Left lung (tissue), 10 donors: ENCODE measurements around the gene UBQLN1. TPM values are rescaled to one million over a fixed set of nuclear protein-coding genes. Genes with fewer than 3 reads are reported as not detected.

Experiments
- ATAC-seq: fragments of 200-7000 bp; cut with Tn5 transposase; one replicate; pipeline ENCODE4 v1.9.1; 2020; ENCODE audit warnings: moderate library complexity
- DNase-seq, 4 donors: peaks; one replicate each; pipeline ENCODE4 v3.0.0-alpha.2; 2013 to 2020
- H3K27ac ChIP-seq, 2 donors: fragments of 200-600 bp; sonication (generic) in 1 of 2; one replicate each; pipeline versions ENCODE4 v1.5.0 to v1.8.0; 2020 to 2021
- H3K27me3 ChIP-seq, 2 donors: fragments of 200-600 bp; sonication (generic) in 1 of 2; one replicate each; pipeline versions ENCODE4 v1.5.0 to v1.8.0; 2020 to 2021
- H3K36me3 ChIP-seq, 2 donors: fragments of 200-600 bp; sonication (generic) in 1 of 2; one replicate each; pipeline versions ENCODE4 v1.5.0 to v1.8.0; 2020 to 2021
- H3K4me1 ChIP-seq, 2 donors: fragments of 200-600 bp; one replicate each; pipeline ENCODE4 v1.8.0; 2021
- H3K4me3 ChIP-seq, 2 donors: fragments of 200-600 bp; sonication (generic) in 1 of 2; one replicate each; pipeline versions ENCODE4 v1.5.0 to v1.8.0; 2020 to 2021; ENCODE audit warnings: mild to moderate bottlenecking in 1 of 2
- H3K9me3 ChIP-seq, 2 donors: fragments of 200-600 bp; sonication (generic) in 1 of 2; one replicate each; pipeline versions ENCODE4 v1.5.0 to v1.8.0; 2020 to 2021
- CTCF ChIP-seq, 2 donors: fragments of 200-600 bp; sonication (generic) in 1 of 2; IDR thresholded peaks; one replicate each; pipeline versions ENCODE4 v1.5.0 to v1.8.0; 2021; ENCODE audit warnings: antibody characterized with exemption in 2 of 2
- intact Hi-C, 2 donors: fragments of 100-400 bp; cut with DNase I; formaldehyde crosslinking; loops; one replicate each; pipeline versions ENCODE4 v1.11.2 to v1.14.2; 2022
- polyA plus RNA-seq, 6 donors: library from polyadenylated mRNA; unstranded; fragments of 120-200 nt; gene quantifications; one replicate each; pipeline ENCODE4 v1.2.1, GENCODE V29; 2013; ENCODE audit not compliant: insufficient read length in 6 of 6
- total RNA-seq, 2 donors: library from RNA; stranded (reverse); fragmentation: NEBNext Ultra II Directional; extraction: Animal tissue kit (Norgen Biotek cat#: 25700); gene quantifications; one replicate each; pipeline ENCODE4 v1.2.1, GENCODE V29; 2021
- donor health status: DM: no; HTN: yes; CAD: no.
- donor health status: DM: no; HTN: no; CAD: no.

The UBQLN1 gene
- total and polyA plus RNA-seq, 8 donors: 83.1 to 107 (median 93.5) TPM

- DNase-seq: no peak
- Histone ChIP-seq H3K4me1 (peaks cover 10 to 83% of the 10 kb centered on the region in 2 donors), H3K36me3 (no peaks in the 10 kb centered on the region), H3K9me3 (no peaks in the 10 kb centered on the region), H3K27ac (no peak overlapping the region), H3K27me3 (no peaks in the 10 kb centered on the region), H3K4me3 (no peak overlapping the region)
- intact Hi-C loops: no loop called here
- TF ChIP-seq CTCF (IDR thresholded peaks at IDR 0.05): no peak
- no peak for ATAC-seq
These were observed 8.7 kb downstream of the UBQLN1 start for GRCh38 chr9:83698976-83699585.

GRCh38 chr9:83691492-83691891, 16.3 kb downstream of the UBQLN1 start:
- ATAC-seq (no peak), DNase-seq (no peak)
- H3K4me3 ChIP-seq: no peak overlapping the region
- H3K27ac ChIP-seq: no peak overlapping the region
- no peak for TF ChIP-seq CTCF (IDR thresholded peaks at IDR 0.05)
- H3K4me1 ChIP-seq: peaks cover 3 to 35% of the 10 kb centered on the region in 2 donors
- intact Hi-C loops: no loop called here
- no peaks in the 10 kb centered on the region for H3K9me3 ChIP-seq
- no peaks in the 10 kb centered on the region for H3K36me3 ChIP-seq
- no peaks in the 10 kb centered on the region for H3K27me3 ChIP-seq

DNA sequence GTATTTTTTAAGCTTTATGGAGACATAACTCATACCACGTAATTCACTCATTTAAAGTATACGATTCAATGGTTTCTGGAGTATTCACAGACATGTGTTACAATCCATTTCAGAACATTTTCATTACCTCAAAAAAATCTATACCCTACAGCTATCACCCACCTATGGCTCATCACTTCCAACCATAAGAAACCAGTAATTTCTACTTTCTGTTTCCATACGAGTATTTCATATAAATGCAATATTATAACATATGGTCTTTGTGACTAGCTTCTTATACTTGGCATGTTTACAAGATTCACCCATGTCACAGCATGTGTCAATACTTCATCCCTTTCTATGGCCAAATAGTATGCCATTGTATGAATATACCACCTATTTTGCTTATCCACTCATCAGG, 18.8 kb downstream of the UBQLN1 start:
- Histone ChIP-seq H3K4me1 (peaks cover 3 to 21% of the 10 kb centered on the region in 2 donors), H3K9me3 (no peaks in the 10 kb centered on the region), H3K27ac (no peak overlapping the region), H3K27me3 (no peaks in the 10 kb centered on the region), H3K4me3 (no peak overlapping the region), H3K36me3 (peaks cover 0 to 6% of the 10 kb centered on the region in 2 donors)
- TF ChIP-seq CTCF (IDR thresholded peaks at IDR 0.05): no peak
- intact Hi-C loops: no loop called here
- no peak for DNase-seq
- no peak for ATAC-seq

- no peak overlapping the region for H3K4me3 ChIP-seq
- no peak overlapping the region for H3K27ac ChIP-seq
- H3K4me1 ChIP-seq: no peaks in the 10 kb centered on the region
- H3K27me3 ChIP-seq: no peaks in the 10 kb centered on the region
- DNase-seq (no peak), ATAC-seq (no peak)
- H3K9me3 ChIP-seq: no peaks in the 10 kb centered on the region
- peaks cover 0 to 70% of the 10 kb centered on the region in 2 donors for H3K36me3 ChIP-seq
- no peak for TF ChIP-seq CTCF (IDR thresholded peaks at IDR 0.05)
- intact Hi-C loops: no loop called here
These were observed 26.3 kb downstream of the UBQLN1 start for GRCh38 chr9:83681490-83681889.

GRCh38 chr9:83680233-83680632, 27.5 kb downstream of the UBQLN1 start:
- Histone ChIP-seq H3K36me3 (peaks cover 0 to 83% of the 10 kb centered on the region in 2 donors), H3K27ac (no peak overlapping the region), H3K9me3 (no peaks in the 10 kb centered on the region), H3K27me3 (no peaks in the 10 kb centered on the region), H3K4me3 (no peak overlapping the region), H3K4me1 (no peaks in the 10 kb centered on the region)
- no peak for TF ChIP-seq CTCF (IDR thresholded peaks at IDR 0.05)
- no peak for DNase-seq
- intact Hi-C loops: no loop called here
- ATAC-seq: no peak
